ENCODE results near the gene ZNF493.

DNA sequence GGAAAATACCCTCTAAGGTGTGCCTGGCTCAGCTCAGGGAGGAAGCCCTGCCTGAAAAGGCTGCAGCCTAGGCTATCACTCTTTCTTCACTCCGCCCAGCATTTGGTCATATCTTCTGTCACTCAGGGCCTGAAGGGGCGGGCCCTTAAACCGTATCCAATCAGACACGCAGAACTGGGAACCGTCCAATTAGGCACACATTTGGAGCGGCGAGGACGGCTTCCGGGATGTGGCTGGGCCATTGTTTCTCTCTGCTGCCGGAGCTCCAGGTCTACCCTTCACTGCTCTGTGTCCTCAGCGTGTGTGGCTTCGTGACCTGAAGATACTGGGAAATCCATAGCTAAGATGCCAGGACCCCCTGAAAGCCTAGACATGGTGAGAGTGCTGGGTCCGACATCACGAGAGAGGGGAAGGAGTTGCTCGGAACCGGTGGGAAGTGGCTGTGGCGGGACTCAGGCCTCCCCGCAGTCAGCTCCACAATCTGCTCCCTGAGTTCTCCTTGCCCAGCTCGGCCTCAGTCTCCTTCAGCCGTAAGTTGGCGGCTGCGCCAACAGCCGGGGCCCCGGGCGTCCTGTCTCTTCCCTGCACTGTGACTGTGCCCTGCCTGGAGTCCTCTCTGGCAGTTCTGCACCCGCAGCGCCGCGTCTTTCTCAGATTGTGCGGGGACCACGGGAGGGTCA, at the start of gene ZNF493:
- TF ChIP-seq POLR2AphosphoS5 (IDR thresholded peaks at IDR 0.05; ENCODE audit: low read depth, low read length), result peak; percentile 78
- TF ChIP-seq SIN3A (IDR thresholded peaks at IDR 0.05; ENCODE audit: borderline replicate concordance, insufficient read depth, low read length), result no peak
- no peak for TF ChIP-seq REST (IDR thresholded peaks at IDR 0.05; ENCODE audit: insufficient read depth in 1 of 2, low read depth in 2 of 2, low read length in 2 of 2)
- TF ChIP-seq TAF1 (IDR thresholded peaks at IDR 0.05; ENCODE audit: borderline replicate concordance, insufficient read depth, low read length), result peak; percentile 78; the same call in 1 of the 2 replicates
- TF ChIP-seq FOXP2 (optimal IDR thresholded peaks at IDR 0.05; ENCODE audit: borderline replicate concordance, extremely low read depth, extremely low read length, insufficient read depth), result no peak
